Skin of body (tissue), 2 donors: Measurements from ENCODE around the gene CTNNA3. TPM values are rescaled to one million over a fixed set of nuclear protein-coding genes. Genes with fewer than 3 reads are reported as not detected.

Experiments used
- DNase-seq: peaks from one replicate; lab custom pipeline; 2025; lab: John Stamatoyannopoulos, UW
- total RNA-seq: library from RNA; depleted of rRNA; stranded (reverse); fragments of >200 nt; gene quantifications from one replicate; pipeline ENCODE4 v1.2.3, GENCODE V29; 2014

The CTNNA3 gene
- total RNA-seq, 1 donor from 2014 or later, result 7.1 TPM

DNA sequence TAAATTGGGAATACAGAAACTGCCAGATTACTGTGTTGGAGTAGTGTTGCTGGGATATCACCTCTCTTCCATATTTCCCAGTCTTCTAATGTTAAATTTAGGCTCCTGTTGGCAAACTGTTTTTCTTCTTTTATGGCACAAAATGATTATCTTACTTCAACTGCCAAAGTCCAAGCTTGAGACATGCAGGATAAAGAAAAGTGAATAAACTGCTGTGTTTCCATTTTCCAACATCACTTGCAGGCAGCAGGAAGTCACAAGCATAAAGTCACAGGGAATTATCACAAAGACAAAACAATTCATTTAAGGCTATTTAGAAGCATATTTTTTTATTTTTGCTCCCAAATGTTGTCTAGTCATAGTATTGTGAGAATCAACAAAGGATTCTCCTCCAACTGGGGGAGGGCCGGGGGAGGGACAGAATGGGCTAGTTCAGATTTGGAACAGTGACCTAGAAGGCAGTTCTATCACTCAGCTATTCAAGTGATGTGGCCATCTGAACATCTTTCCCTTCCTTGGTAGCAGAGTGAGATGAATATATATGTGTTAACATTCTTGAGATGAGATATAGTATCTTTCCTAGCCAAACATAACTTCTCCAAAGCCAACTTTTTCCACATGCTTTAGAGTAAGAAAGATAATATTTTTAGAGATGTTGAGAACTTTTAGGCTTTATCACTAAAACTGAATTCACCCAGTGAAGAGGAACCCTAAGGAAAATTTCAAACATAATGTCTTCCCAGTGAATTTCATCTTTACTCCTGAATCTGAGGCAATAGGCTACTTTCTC, 364.7 kb downstream of the CTNNA3 start:
- no peak for DNase-seq

DNA sequence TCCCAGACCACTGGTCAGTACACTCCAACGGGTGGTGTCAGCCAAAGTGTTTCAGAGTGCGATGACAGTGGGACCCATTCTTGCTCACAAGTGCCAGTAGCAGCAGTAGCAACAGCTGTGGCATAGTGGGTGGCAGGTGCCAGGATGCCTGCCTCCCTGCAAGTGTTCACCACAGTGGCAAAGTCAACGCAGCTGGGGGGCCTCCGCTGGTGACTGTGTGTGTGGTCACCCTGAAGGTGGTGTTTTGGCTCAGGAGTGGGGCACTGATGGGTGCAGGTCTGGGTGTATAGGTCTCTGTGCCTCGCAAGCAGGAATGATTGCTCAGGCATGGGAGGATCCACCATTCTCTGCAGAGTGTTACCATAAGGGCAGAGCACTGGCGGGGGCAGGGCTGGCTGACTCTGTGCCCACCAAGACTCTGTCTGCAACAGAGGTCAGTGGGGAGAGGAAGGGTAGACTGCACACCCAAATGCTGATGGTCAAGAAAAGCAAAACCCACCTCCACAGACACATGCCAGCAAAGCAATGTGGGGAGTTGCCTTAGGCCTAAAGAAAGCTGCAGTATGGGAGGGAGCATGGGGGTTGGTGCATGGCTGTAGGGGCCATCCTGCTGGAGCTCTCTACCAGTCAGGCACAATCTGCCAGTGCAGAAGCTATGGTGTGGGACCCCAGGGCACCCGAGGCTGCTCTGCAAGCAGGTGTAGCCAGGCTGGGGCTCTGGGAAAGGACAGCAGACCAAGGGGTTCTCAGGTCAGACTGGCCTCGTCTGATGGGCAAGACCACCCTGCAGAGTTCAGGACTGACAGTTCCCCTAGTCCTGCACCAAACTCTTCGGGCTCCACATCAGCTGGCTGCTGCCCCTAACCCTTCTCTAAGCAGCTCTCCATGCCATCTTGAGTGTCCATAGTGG, 368.1 kb downstream of the CTNNA3 start:
- DNase-seq, result no peak

DNA sequence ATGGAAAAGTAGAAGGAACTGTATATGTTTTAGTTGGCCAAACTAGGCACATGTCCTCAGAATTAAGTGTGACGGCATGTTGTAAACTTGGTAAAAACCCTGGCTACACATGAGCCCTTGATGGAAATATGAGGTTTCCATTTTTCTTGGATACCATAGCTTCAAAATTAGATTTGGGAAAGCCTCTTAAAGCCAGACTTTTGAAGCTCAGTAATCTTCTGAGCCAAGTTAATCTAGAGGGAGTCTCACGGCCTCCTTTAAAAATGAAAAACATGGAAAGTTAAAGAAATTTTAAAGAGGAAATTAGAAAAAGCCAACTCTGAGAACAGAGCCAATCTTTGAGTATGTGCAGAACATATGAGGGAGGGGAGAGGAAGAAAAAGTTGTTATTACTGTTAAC, 376.0 kb downstream of the CTNNA3 start:
- no peak for DNase-seq

DNA sequence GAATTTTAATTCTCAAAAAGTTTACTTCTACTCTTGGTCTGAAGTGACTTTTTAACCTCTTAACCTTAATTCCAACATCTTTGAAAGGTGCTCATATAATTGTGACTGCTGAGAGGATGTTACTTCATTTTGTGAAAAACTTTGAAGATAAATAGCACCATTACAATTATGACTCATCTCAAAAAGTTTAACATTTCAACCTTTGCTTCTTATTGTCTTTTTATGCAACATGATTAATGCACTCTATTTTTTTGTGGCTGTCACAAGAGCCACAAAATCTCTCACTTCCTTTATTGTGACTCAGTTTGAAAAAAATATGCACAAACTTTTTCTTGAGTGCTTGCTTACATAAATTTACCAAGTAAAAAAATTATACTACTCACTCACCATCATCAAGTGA, 387.1 kb downstream of the CTNNA3 start:
- no peak for DNase-seq

DNA sequence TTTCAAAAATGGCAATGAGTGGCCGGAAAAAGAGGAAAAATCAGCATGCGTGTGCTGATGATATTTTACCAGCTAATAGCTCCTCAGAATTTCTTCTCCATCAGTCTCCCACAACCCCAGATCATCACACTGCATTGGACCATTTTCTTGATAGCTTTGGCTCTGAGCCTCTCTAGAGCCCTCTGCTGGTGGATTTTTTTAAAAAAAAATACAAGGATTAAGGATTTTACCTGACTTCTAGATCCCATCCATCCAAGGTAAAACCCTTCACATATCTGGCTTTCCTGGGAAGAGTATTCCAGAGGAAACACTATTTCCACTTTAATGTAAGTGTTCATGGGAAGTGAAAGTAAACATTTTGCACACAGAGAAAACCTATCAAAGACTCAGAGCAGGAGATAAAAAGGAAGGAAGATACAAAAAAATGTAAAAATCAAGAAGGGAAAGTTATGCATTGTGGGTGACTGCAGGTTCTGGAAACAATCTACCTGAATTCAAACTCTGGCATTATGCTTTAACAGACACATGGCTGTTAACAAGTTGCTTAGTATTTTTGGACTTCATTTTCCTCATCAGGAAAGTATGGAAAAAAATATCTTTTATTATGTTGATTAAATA, 389.3 kb downstream of the CTNNA3 start:
- no peak for DNase-seq

DNA sequence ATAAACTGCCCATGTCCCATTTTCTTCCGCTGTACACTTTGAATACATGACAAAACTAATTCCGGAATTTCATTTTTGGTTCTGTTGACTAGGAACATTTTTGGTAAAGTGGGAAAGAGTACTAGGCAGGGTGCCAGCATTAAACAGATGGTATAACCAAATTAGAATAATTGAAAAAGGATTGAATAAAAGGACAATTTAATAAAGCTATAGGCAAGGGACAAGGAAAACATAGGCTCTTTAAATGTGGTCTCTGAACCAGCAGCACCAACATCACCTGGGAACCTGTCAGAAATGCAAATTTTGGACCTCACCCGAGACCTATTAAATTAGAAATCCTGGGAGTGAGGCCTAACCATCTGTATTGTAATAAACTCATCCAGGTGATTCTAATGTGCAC, 393.3 kb downstream of the CTNNA3 start:
- no peak for DNase-seq

DNA sequence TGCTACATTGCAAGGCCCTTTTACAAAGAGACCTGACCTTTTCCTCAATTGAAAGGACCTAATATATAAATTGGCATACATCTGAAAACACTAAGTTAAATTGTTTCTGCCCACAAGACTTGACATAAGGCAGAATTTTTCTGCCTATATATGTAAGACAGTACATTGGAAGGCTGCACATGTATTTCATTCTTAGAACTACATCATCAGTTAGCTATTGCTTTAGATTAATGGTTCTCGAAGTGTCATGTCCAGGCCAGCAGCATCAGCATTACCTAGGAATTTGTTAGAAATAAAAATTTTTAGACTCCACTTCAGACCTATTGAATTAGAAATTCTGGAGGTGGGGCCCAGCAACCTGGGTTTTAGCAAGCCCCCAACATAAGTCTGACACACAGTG, 396.2 kb downstream of the CTNNA3 start:
- DNase-seq, result no peak

DNA sequence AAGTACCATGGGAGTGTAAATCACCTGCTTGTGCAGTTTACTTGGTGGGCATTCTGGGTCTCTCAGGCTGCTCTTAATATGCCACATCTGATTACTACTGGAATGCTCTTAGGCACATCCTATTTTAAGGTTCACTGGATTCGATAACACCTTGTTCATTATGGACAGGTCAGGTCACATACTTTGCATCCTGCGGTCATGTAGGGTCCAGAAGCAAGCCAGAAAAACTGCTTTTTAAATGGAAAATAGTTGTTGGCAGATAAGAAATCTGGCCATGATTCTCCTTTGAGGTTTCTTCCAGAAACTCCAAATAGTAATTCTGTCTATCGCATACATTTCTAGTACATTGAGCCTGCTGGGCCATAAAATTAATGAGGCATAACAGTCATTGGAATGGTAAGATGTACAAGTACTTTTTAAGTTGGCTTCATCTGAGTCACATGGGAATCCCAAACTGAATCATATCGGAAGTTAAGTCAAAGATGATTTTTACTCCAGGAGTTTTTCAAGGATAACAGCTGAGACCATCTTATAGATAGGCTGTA, 398.3 kb downstream of the CTNNA3 start:
- peak; percentile 15 for DNase-seq

DNA sequence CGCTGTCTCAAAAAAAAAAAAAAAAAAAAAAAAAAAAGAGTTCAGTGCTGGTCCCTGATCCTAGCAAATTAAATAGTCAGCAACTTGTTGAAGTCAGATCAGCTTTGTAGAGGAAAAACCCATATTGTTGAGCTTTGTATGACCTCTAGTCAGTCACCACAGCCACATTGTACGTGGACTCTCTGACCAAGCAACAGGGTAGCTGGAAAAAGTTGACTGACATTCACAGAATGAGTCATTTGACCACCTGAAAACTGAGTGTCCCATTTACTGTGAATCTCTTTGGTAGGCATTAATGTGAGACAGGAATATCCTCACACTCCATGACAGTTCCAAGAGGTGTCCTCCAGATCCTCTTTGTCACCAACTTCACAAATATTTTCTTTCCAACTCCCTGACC, 399.1 kb downstream of the CTNNA3 start:
- no peak for DNase-seq

DNA sequence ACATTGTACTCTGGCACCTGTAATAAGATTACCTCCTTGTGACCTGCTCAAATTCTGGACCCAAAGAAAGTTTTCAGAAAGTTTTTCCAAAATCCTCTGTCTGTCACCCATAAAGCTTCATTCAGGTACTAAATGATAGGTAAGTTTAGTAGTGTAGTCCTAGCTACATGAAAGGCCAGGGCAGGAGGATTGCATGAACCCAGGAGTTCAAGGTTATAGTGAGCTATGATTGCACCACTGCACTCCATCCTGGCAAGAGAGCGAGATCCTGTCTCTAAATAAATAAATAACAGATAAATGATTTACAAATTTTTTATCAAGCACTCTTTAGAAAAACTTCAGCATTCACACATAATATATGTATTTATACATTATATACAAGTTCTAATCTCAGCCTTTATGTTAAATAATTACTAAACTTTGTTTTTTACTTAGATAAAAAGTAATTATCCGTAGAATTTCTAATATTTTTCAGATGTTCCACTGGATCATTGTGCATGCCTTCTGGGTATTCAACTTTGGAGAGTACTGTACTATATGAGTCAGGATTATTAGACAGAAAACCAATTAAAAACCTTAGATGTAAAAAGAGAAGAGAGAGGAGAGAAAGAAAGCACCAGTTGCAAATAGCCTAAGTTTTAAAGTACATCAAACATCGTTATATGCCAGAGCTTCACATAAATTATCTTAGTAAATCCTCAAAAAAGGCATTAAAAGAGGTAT, 407.1 kb downstream of the CTNNA3 start:
- DNase-seq, result no peak

DNA sequence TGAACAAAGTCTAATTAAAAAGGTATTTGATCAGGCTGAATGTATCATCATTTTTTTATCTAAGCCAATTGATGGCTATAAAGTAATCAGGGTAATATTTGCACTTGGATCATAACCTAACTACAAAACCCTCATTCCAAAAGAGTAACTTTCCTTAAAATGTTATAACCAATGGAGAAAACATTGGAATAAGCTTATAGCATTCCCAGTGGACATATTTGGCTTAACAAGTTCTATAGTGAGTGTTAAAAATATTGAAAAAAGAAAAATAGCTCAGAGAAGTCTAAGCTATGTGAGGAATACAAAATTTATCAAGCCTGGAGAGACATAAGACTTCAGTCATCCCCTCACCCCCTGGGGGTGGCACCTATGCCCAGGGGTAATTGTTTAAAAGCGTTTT, 411.4 kb downstream of the CTNNA3 start:
- DNase-seq, result no peak

DNA sequence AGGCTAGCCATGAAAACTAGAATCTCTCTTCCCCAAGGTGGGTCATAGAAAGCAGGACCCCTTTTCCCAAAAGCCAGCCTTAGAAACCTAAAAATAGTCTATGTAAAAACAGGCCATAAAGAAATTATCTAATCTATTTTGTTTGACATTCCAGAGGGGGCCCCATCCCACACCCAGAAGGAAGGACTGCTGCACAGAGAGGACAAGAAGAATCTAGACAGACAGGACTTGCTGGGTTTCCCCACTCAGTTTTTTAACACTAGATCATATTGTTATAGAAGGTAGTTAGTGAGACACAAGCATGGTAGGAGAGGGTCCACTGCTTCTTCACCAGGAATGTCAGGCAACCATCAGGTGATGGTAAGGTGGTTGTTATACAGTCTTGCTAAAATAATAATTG, 413.1 kb downstream of the CTNNA3 start:
- no peak for DNase-seq

DNA sequence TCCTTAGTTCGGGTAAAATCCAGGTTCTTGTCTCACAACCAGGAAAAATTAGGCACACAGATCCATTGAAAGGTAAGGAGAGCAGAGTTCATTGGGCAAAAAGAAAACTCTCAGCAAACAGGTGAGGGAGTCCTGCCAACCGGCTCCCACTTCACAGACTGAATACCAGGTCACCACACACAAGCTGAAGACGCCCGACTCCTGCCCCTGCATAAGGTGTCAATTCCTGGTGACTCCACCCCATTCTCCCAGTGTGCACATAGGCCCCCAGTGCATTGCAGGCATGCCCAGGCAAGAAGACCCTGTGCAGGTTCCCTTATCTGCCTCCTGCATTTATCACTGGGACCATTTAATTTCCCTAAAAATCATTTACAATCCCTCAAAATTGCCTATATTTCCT, 415.6 kb downstream of the CTNNA3 start:
- no peak for DNase-seq

DNA sequence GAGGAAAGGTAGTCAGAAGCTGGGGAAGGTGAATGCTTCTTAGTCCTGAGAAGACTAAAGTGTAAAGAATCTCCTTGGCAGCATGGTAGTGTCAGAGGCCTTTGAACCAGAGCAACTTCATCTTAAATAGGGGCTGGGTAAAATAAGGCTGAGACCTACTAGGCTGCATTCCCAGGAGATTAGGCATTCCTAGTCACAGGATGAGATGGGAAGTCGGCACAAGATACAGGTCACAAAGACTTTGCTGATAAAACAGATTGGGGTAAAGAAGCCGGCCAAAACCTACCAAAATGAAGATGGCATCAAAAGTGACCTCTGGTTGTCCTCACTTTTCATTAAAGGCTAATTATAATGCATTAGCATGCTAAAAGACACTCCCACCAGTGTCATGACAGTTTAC, 418.6 kb downstream of the CTNNA3 start:
- DNase-seq, result no peak

DNA sequence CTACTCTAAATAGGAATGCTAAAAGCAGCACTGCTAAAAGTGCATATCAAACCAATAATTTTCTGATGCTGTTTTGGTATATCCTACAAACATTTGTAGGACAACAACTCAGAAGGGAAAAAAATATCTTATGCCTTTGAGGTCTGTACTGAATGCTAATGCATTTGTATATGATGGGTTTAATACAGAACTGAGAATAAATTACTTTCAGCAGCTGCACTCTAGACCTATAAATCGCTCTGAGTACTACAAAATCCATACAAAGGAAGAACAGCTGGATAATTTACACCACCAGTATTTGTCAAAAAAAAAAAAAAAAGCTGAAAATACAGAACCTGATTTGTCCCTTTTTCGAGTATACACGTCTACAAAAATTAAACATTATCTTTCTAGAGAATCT, 426.2 kb downstream of the CTNNA3 start:
- DNase-seq, result no peak

DNA sequence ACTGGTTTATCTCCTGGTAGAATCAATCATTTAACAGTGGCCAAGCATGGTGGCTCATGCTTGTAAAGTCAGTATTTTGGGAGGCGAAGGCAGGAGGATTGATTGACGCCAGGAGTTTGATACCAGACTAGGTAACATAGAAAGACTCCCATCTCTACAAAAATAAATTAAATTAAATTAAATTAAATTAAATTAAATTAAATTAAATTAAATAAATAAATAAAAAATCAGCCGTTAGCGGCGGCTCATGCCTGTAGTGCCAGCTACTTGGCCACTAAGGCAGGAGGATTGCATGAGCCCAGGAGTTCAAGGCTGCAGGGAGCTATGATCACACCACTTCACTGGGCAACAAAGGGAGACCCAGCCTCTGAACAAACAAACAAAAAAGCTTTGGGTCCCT, 427.8 kb downstream of the CTNNA3 start:
- DNase-seq, result no peak

DNA sequence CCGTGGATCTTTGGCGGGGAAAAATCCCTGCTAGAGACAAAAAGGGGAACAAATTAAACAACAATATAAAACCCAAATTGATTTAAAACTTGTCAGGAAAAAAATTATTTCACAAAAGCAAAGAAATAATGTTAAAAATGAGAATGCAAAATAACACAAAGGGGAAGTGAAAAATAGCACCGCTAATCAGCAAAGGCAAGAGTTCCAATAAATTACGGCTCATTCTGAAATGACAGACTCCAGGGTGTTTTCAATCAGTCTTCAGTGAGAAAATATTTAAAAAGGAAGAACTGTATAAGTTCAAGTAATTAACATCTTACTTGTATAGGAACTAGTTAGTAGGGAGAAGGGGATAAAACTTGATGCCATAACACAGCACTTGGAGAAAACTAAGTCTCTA, 433.3 kb downstream of the CTNNA3 start:
- no peak for DNase-seq

DNA sequence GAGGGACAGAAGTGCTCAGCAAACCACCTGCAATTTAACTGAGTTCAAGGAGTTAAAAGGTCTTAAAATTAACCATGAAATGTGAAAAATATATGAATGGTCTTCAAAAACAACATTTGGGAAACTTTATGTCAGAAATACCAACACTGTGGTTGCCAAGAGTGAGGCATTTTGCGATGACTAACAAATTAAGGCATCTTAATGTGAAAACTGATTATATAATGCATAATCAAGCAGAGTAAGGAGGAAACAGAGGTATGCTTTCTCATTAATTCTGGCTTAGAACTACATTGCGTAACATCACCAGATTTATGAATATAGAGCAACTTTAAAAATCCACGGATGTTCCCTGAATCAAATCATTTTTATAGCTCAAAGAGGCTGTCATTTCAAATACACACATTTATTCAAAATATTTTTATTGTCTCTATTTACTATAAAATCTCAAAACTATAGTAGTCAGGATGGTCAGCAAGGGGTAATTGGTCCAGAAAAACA, 434.6 kb downstream of the CTNNA3 start:
- DNase-seq, result no peak

DNA sequence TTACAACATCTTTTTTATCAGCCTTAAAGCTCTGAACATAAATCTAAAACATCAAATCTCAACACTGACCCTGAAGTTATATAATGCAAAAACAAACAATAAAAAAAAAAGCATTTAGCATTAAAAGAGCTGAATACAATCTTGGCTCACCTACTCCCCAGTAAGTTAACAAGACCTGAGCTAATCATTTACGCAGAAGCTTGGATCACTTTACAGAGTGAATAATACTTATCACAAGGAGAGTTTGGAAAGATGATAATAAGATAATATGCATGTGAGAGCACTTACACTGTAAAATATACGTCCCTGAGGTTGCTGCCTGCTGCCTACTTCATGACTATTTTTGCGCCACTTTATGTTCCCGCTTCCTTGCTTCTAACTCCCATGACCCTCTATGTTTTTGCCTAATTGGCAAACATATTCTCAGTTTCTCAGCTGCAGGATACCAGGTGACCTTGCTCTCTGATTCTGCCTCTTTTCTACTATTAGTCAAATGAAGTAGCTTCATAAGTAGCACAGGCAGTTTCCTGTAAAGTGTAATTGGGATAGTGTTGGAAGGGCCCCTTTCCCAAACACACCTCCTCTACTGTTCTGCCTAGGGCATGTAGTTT, 436.6 kb downstream of the CTNNA3 start:
- DNase-seq, result no peak

DNA sequence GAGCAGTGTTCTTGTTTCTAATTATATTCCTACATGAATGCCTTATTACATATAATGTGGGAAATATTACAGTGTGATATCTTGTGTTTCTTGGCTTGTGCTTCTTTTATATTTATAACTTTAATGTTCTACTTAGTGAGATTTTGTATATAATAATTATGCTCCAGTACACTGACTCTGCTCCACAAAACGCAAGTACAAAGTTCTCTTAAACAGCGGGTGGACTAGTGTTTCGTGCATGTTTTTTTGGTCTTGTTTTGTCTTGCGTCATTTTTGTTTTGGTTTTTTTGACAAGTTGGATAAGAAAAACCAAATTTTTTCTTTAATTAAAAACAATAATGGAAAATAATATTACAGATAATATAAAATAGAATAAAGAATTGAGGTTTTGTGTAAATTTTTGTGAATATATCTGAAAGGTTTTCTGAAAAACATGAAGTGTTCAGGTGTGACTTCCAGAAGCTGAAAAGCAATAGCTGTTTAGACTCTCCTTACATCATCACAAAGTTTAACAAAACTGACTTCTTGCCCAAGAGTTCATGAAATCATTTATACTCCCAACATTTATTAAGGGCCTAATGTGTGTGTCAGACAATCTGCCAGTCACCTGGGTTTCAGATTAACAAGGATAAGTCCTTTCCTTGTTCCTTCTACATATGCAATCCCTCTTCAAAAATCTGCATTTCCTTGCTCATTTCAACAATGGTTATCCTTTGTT, 438.4 kb downstream of the CTNNA3 start:
- DNase-seq, result no peak
